Measurements from ENCODE around the gene JMJD8.

Gene JMJD8

DNA sequence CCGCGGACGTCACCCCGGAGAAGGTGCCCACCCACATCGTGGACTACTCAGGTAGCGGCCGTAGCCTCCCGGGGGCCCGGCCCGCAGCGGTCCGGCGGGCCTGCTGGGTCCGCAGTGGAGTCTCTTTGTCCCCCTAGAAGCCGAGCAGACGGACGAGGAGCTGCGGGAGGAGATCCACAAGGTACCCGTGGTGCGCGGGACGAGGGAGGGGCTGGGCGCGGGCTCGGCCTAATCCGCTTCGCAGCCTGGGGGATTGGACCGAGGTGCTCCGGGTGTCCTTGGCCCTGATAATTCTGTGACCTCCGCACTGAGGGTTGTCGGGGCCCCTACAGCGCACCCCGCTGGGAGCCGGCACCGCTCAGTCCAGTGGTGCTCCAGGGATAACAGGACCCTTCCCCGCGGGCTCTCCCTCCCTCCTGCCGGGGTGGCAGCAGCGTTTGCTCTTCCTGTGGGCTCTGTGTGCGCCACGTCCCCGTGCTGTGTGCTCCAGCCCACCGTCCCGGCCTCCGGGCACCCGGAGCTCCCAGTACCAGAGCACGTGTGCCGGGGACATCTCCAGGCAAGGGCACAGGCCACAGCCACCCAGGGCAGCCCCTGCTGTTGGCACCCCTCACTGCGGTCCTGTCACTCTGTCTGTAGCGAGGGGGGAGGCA, 15.5 kb downstream of the JMJD8 start:
- no peaks in the 10 kb centered on the region for H3K9me3 ChIP-seq (ENCODE audit: control insufficient read depth, insufficient read depth, low read depth, low read length)
- no peaks in the 10 kb centered on the region for H3K4me1 ChIP-seq (ENCODE audit: control insufficient read depth, insufficient read depth, low read length)
- ChIA-PET POLR2A (interaction anchor here (1.1 to 6.7 kb wide), 3 partner anchors 8 to 16 kb away, joined by 4 to 57 read pairs (median 10); partner anchors contain the start of genes JMJD8, RHBDL1 and STUB1), CTCF (interaction anchor here (0.6 to 1.8 kb wide), 5 partner anchors 10 to 21 kb away, joined by 3 to 7 read pairs (median 4); no protein-coding TSS in a partner anchor)
- peaks cover 0 to 62% of the 10 kb centered on the region in 2 experiments; a peak in 1 of 3 replicates for H3K36me3 ChIP-seq (ENCODE audit: control insufficient read depth in 2 of 2, insufficient read depth in 1 of 2, low read length in 2 of 2)
- peak overlapping the region; percentile 92 for H3K27ac ChIP-seq (ENCODE audit: extremely low read depth, low read depth, low read length)
- TF ChIP-seq SCRT2 (tag by site-specific recombination; IDR thresholded peaks at IDR 0.05), result no peak
- TF ChIP-seq ZNF341 (tag by site-specific recombination; IDR thresholded peaks at IDR 0.05; ENCODE audit: low read depth), result peak; percentile 59; the same call in 1 of the 2 replicates
- TF ChIP-seq ZFP41 (tag by site-specific recombination; IDR thresholded peaks at IDR 0.05; ENCODE audit: borderline replicate concordance), result no peak
- TF ChIP-seq ZBTB7A (tag by site-specific recombination; IDR thresholded peaks at IDR 0.05; ENCODE audit: low read depth), result 0 out of 2 replicates have a peak, but pooled peaks have one; percentile 10
- TF ChIP-seq ZNF624 (tag by site-specific recombination; IDR thresholded peaks at IDR 0.05), result no peak
- peak; percentile 96 for TF ChIP-seq ZIC2 (tag by site-specific recombination; IDR thresholded peaks at IDR 0.05)
- TF ChIP-seq KLF9 (tag by site-specific recombination; IDR thresholded peaks at IDR 0.05; ENCODE audit: low read depth), result no peak
- no peak for TF ChIP-seq GLI2 (tag by site-specific recombination; IDR thresholded peaks at IDR 0.05; ENCODE audit: borderline replicate concordance, low read depth)
- peak; percentile 10; the same call in 1 of the 2 replicates for TF ChIP-seq GLIS1 (tag by site-specific recombination; IDR thresholded peaks at IDR 0.05)
- TF ChIP-seq KLF16 (tag by site-specific recombination; IDR thresholded peaks at IDR 0.05), result no peak
- TF ChIP-seq, protein P1, sequence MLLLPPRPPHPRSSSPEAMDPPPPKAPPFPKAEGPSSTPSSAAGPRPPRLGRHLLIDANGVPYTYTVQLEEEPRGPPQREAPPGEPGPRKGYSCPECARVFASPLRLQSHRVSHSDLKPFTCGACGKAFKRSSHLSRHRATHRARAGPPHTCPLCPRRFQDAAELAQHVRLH (tag by site-specific recombination; IDR thresholded peaks at IDR 0.05), result no peak
- no peak for TF ChIP-seq ZNF169 (tag by site-specific recombination; IDR thresholded peaks at IDR 0.05)
- no peak for TF ChIP-seq SETDB1 (IDR thresholded peaks at IDR 0.05; ENCODE audit: insufficient read length, low read length)
- TF ChIP-seq, protein P2, sequence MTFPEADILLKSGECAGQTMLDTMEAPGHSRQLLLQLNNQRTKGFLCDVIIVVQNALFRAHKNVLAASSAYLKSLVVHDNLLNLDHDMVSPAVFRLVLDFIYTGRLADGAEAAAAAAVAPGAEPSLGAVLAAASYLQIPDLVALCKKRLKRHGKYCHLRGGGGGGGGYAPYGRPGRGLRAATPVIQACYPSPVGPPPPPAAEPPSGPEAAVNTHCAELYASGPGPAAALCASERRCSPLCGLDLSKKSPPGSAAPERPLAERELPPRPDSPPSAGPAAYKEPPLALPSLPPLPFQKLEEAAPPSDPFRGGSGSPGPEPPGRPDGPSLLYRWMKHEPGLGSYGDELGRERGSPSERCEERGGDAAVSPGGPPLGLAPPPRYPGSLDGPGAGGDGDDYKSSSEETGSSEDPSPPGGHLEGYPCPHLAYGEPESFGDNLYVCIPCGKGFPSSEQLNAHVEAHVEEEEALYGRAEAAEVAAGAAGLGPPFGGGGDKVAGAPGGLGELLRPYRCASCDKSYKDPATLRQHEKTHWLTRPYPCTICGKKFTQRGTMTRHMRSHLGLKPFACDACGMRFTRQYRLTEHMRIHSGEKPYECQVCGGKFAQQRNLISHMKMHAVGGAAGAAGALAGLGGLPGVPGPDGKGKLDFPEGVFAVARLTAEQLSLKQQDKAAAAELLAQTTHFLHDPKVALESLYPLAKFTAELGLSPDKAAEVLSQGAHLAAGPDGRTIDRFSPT (tag by site-specific recombination; IDR thresholded peaks at IDR 0.05), result peak; percentile 65
- no peak for TF ChIP-seq OSR2 (tag by site-specific recombination; IDR thresholded peaks at IDR 0.05)
- peak; percentile 49; the same call in 1 of the 2 replicates for TF ChIP-seq ZNF600 (tag by site-specific recombination; IDR thresholded peaks at IDR 0.05)
- TF ChIP-seq, protein P3, sequence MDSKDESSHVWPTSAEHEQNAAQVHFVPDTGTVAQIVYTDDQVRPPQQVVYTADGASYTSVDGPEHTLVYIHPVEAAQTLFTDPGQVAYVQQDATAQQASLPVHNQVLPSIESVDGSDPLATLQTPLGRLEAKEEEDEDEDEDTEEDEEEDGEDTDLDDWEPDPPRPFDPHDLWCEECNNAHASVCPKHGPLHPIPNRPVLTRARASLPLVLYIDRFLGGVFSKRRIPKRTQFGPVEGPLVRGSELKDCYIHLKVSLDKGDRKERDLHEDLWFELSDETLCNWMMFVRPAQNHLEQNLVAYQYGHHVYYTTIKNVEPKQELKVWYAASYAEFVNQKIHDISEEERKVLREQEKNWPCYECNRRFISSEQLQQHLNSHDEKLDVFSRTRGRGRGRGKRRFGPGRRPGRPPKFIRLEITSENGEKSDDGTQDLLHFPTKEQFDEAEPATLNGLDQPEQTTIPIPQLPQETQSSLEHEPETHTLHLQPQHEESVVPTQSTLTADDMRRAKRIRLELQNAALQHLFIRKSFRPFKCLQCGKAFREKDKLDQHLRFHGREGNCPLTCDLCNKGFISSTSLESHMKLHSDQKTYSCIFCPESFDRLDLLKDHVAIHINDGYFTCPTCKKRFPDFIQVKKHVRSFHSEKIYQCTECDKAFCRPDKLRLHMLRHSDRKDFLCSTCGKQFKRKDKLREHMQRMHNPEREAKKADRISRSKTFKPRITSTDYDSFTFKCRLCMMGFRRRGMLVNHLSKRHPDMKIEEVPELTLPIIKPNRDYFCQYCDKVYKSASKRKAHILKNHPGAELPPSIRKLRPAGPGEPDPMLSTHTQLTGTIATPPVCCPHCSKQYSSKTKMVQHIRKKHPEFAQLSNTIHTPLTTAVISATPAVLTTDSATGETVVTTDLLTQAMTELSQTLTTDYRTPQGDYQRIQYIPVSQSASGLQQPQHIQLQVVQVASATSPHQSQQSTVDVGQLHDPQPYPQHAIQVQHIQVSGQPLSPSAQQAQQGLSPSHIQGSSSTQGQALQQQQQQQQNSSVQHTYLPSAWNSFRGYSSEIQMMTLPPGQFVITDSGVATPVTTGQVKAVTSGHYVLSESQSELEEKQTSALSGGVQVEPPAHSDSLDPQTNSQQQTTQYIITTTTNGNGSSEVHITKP (tag by site-specific recombination; IDR thresholded peaks at IDR 0.05), result peak; percentile 19; the same call in 1 of the 2 replicates
- TF ChIP-seq, protein P4, sequence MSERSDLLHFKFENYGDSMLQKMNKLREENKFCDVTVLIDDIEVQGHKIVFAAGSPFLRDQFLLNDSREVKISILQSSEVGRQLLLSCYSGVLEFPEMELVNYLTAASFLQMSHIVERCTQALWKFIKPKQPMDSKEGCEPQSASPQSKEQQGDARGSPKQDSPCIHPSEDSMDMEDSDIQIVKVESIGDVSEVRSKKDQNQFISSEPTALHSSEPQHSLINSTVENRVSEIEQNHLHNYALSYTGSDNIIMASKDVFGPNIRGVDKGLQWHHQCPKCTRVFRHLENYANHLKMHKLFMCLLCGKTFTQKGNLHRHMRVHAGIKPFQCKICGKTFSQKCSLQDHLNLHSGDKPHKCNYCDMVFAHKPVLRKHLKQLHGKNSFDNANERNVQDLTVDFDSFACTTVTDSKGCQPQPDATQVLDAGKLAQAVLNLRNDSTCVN (tag by site-specific recombination; optimal IDR thresholded peaks at IDR 0.05), result peak; percentile 55
- TF ChIP-seq, protein P5, sequence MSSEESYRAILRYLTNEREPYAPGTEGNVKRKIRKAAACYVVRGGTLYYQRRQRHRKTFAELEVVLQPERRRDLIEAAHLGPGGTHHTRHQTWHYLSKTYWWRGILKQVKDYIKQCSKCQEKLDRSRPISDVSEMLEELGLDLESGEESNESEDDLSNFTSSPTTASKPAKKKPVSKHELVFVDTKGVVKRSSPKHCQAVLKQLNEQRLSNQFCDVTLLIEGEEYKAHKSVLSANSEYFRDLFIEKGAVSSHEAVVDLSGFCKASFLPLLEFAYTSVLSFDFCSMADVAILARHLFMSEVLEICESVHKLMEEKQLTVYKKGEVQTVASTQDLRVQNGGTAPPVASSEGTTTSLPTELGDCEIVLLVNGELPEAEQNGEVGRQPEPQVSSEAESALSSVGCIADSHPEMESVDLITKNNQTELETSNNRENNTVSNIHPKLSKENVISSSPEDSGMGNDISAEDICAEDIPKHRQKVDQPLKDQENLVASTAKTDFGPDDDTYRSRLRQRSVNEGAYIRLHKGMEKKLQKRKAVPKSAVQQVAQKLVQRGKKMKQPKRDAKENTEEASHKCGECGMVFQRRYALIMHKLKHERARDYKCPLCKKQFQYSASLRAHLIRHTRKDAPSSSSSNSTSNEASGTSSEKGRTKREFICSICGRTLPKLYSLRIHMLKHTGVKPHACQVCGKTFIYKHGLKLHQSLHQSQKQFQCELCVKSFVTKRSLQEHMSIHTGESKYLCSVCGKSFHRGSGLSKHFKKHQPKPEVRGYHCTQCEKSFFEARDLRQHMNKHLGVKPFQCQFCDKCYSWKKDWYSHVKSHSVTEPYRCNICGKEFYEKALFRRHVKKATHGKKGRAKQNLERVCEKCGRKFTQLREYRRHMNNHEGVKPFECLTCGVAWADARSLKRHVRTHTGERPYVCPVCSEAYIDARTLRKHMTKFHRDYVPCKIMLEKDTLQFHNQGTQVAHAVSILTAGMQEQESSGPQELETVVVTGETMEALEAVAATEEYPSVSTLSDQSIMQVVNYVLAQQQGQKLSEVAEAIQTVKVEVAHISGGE (tag by site-specific recombination; conservative IDR thresholded peaks at IDR 0.05; ENCODE audit: low read depth), result peak; percentile 21; the same call in 1 of the 2 replicates
- peak; percentile 38 for TF ChIP-seq ZBTB17 (tag by site-specific recombination; IDR thresholded peaks at IDR 0.05)
- TF ChIP-seq ZNF76 (tag by site-specific recombination; IDR thresholded peaks at IDR 0.05; ENCODE audit: borderline replicate concordance, low read depth), result peak; percentile 37; the same call in 1 of the 2 replicates
- H3K4me3 ChIP-seq (ENCODE audit: low read depth, low read length), result peak overlapping the region; percentile 90

Data from HEK293 (cell line).